Measurements from ENCODE around the gene PXDN.
A peak's percentile ranks its signal among the peaks of the same experiment; 100 is the strongest.
"Not testable (repeated sequence)": the region's sequence is repeated elsewhere in the genome, so short reads cannot be mapped to it uniquely, and the experiment has no call there.

Gene PXDN

GRCh38 chr2:1709335-1709605, 35.0 kb downstream of the PXDN start:
- H3K27me3 ChIP-seq = no peaks in the 10 kb centered on the region
- no peaks in the 10 kb centered on the region for H3K4me1 ChIP-seq

GRCh38 chr2:1708476-1709334, 35.6 kb downstream of the PXDN start:
- Histone ChIP-seq H3K36me3 (no peaks in the 10 kb centered on the region), H3K4me3 (ENCODE audit: low read depth, low read length) (no peak overlapping the region), H3K27me3 (no peaks in the 10 kb centered on the region), H3K4me1 (no peaks in the 10 kb centered on the region), H3K9me3 (no peaks in the 10 kb centered on the region)
- DNase-seq = no peak
- TF ChIP-seq CTCF (IDR thresholded peaks at IDR 0.05; ENCODE audit: low read depth, low read length) = no peak

More at GRCh38 chr2:1709335-1709605, 35.0 kb downstream of the PXDN start:
- Histone ChIP-seq H3K9me3 (no peaks in the 10 kb centered on the region), H3K36me3 (no peaks in the 10 kb centered on the region), H3K4me3 (ENCODE audit: low read depth, low read length) (no peak overlapping the region)
- TF ChIP-seq CTCF (IDR thresholded peaks at IDR 0.05; ENCODE audit: low read depth, low read length) = no peak
- DNase-seq = no peak

GRCh38 chr2:1707771-1708418, 36.4 kb downstream of the PXDN start:
- H3K4me1 ChIP-seq = no peaks in the 10 kb centered on the region
- no peaks in the 10 kb centered on the region for H3K36me3 ChIP-seq
- DNase-seq = no peak
- H3K9me3 ChIP-seq = no peaks in the 10 kb centered on the region
- H3K4me3 ChIP-seq (ENCODE audit: low read depth, low read length) = no peak overlapping the region
- no peak for TF ChIP-seq CTCF (IDR thresholded peaks at IDR 0.05; ENCODE audit: low read depth, low read length)
- no peaks in the 10 kb centered on the region for H3K27me3 ChIP-seq

- not testable (repeated sequence) for H3K4me3 ChIP-seq (ENCODE audit: low read depth, low read length); H3K9me3 ChIP-seq; H3K36me3 ChIP-seq; H3K27me3 ChIP-seq; H3K4me1 ChIP-seq; DNase-seq
These were observed 38.0 kb downstream of the PXDN start for GRCh38 chr2:1706089-1706841.

GRCh38 chr2:1705557-1706076, 38.7 kb downstream of the PXDN start:
- TF ChIP-seq CTCF (IDR thresholded peaks at IDR 0.05; ENCODE audit: low read depth, low read length) = no peak
- no peak overlapping the region for H3K4me3 ChIP-seq (ENCODE audit: low read depth, low read length)
- no peak for DNase-seq
- no peaks in the 10 kb centered on the region for H3K36me3 ChIP-seq
- no peaks in the 10 kb centered on the region for H3K27me3 ChIP-seq
- no peaks in the 10 kb centered on the region for H3K9me3 ChIP-seq
- no peaks in the 10 kb centered on the region for H3K4me1 ChIP-seq

GRCh38 chr2:1704631-1705556, 39.4 kb downstream of the PXDN start:
- Histone ChIP-seq H3K36me3 (no peaks in the 10 kb centered on the region), H3K27me3 (no peaks in the 10 kb centered on the region), H3K9me3 (no peaks in the 10 kb centered on the region), H3K4me3 (ENCODE audit: low read depth, low read length) (no peak overlapping the region), H3K4me1 (no peaks in the 10 kb centered on the region)
- TF ChIP-seq CTCF (IDR thresholded peaks at IDR 0.05; ENCODE audit: low read depth, low read length) = no peak
- DNase-seq = peak; percentile 25
